ENCODE data around the gene RITA1.
"Not testable (repeated sequence)": the region's sequence is repeated elsewhere in the genome, so short reads cannot be mapped to it uniquely, and the experiment has no call there.

The RITA1 gene

GRCh38 chr12:113140706-113141105, 44.8 kb upstream of the RITA1 start:
- TF ChIP-seq CTCF (IDR thresholded peaks at IDR 0.05; ENCODE audit: control extremely low read depth, extremely low read depth, low read depth, missing control alignments), result no peak
- CTCF ChIA-PET, result interaction anchor here (0.8 to 1.6 kb wide), 5 partner anchors 11 to 42 kb away, joined by 3 to 6 read pairs (median 3); no protein-coding TSS in a partner anchor
- DNase-seq (ENCODE audit: extremely low spot score), result no peak
- POLR2A ChIA-PET, result no interaction called here

- CTCF ChIA-PET, result interaction anchor here (2.0 to 2.1 kb wide), 2 partner anchors 11 to 93 kb away, joined by 7 to 8 read pairs; no protein-coding TSS in a partner anchor
- POLR2A ChIA-PET; DNase-seq (ENCODE audit: extremely low spot score): not testable (repeated sequence)
Measured at GRCh38 chr12:113141716-113142115, 43.8 kb upstream of the RITA1 start.

- ChIA-PET POLR2A (no interaction called here), CTCF (interaction anchor here (0.9 to 2.1 kb wide), 4 partner anchors 9 to 94 kb away, joined by 3 to 8 read pairs (median 5); no protein-coding TSS in a partner anchor)
- DNase-seq (ENCODE audit: extremely low spot score), result peak; percentile 62
- no peak for TF ChIP-seq CTCF (IDR thresholded peaks at IDR 0.05; ENCODE audit: control extremely low read depth, extremely low read depth, low read depth, missing control alignments)
Measured at GRCh38 chr12:113142173-113142885, 43.2 kb upstream of the RITA1 start.

GRCh38 chr12:113142886-113143332, 42.6 kb upstream of the RITA1 start:
- ChIA-PET CTCF (interaction anchor here (0.7 to 2.1 kb wide), 5 partner anchors 9 to 94 kb away, joined by 3 to 8 read pairs (median 3); no protein-coding TSS in a partner anchor), POLR2A (no interaction called here)
- DNase-seq (ENCODE audit: extremely low spot score), result no peak
- TF ChIP-seq CTCF (IDR thresholded peaks at IDR 0.05; ENCODE audit: control extremely low read depth, extremely low read depth, low read depth, missing control alignments), result no peak

- DNase-seq (ENCODE audit: extremely low spot score), result no peak
- TF ChIP-seq CTCF (IDR thresholded peaks at IDR 0.05; ENCODE audit: control extremely low read depth, extremely low read depth, low read depth, missing control alignments), result no peak
- POLR2A ChIA-PET, result no interaction called here
- CTCF ChIA-PET, result no interaction called here
Measured at GRCh38 chr12:113143959-113144358, 41.6 kb upstream of the RITA1 start.

- no peak for TF ChIP-seq CTCF (IDR thresholded peaks at IDR 0.05; ENCODE audit: control extremely low read depth, extremely low read depth, low read depth, missing control alignments)
- no peak for DNase-seq (ENCODE audit: extremely low spot score)
- CTCF ChIA-PET, result interaction anchor here (0.9 to 3.0 kb wide), 4 partner anchors 9 to 29 kb away, joined by 3 to 8 read pairs (median 6); partner anchors contain the start of gene RASAL1
- POLR2A ChIA-PET, result no interaction called here
Measured at GRCh38 chr12:113144806-113145205, 40.7 kb upstream of the RITA1 start.
